ENCODE data around the gene TCP11L2.

Gene TCP11L2

GRCh38 chr12:106304797-106305196, 2.3 kb downstream of the TCP11L2 start:
- no peaks in the 10 kb centered on the region; the same call in 1 of the 2 replicates for H3K36me3 ChIP-seq (ENCODE audit: insufficient read depth, low read length)
- peaks cover 23% of the 10 kb centered on the region for H3K4me1 ChIP-seq (ENCODE audit: insufficient read depth, low read length)
- H4K20me1 ChIP-seq (ENCODE audit: insufficient read depth, low read length), result no peaks in the 10 kb centered on the region
- no peaks in the 10 kb centered on the region for H3K27me3 ChIP-seq (ENCODE audit: insufficient read depth, low read length, poor library complexity)
- ATAC-seq (ENCODE audit: insufficient read depth, low read depth) (no peak), DNase-seq (no peak)
- H3K9me3 ChIP-seq (ENCODE audit: insufficient read depth, low read length, severe bottlenecking), result no peaks in the 10 kb centered on the region
- no peak overlapping the region for H3K4me2 ChIP-seq (ENCODE audit: insufficient read depth, low read length)
- H2AFZ ChIP-seq (ENCODE audit: low read depth, low read length), result no peak overlapping the region
- no peak overlapping the region for H3K4me3 ChIP-seq (ENCODE audit: low read depth in 1 of 2, low read length in 2 of 2)
- H3K27ac ChIP-seq (ENCODE audit: low read length), result no peak overlapping the region
- no peaks in the 10 kb centered on the region for H3K79me2 ChIP-seq (ENCODE audit: insufficient read depth, low read length)
- TF ChIP-seq, protein P1, sequence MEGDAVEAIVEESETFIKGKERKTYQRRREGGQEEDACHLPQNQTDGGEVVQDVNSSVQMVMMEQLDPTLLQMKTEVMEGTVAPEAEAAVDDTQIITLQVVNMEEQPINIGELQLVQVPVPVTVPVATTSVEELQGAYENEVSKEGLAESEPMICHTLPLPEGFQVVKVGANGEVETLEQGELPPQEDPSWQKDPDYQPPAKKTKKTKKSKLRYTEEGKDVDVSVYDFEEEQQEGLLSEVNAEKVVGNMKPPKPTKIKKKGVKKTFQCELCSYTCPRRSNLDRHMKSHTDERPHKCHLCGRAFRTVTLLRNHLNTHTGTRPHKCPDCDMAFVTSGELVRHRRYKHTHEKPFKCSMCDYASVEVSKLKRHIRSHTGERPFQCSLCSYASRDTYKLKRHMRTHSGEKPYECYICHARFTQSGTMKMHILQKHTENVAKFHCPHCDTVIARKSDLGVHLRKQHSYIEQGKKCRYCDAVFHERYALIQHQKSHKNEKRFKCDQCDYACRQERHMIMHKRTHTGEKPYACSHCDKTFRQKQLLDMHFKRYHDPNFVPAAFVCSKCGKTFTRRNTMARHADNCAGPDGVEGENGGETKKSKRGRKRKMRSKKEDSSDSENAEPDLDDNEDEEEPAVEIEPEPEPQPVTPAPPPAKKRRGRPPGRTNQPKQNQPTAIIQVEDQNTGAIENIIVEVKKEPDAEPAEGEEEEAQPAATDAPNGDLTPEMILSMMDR (IDR thresholded peaks at IDR 0.05; ENCODE audit: borderline replicate concordance, extremely low read depth, low read length, poor library complexity, severe bottlenecking), result no peak
- no peak for TF ChIP-seq EZH2 (IDR thresholded peaks at IDR 0.05; ENCODE audit: borderline replicate concordance, low read depth, low read length, severe bottlenecking)
- no peak overlapping the region for H3K9ac ChIP-seq (ENCODE audit: low read depth, low read length)

- no peaks in the 10 kb centered on the region for H3K27me3 ChIP-seq (ENCODE audit: insufficient read depth, low read length, poor library complexity)
- H3K4me2 ChIP-seq (ENCODE audit: insufficient read depth, low read length), result no peak overlapping the region
- no peaks in the 10 kb centered on the region; the same call in 1 of the 2 replicates for H3K36me3 ChIP-seq (ENCODE audit: insufficient read depth, low read length)
- no peak overlapping the region for H3K4me3 ChIP-seq (ENCODE audit: low read depth in 1 of 2, low read length in 2 of 2)
- H3K4me1 ChIP-seq (ENCODE audit: insufficient read depth, low read length), result peaks cover 23% of the 10 kb centered on the region
- DNase-seq (no peak), ATAC-seq (ENCODE audit: insufficient read depth, low read depth) (no peak)
- no peak overlapping the region for H3K9ac ChIP-seq (ENCODE audit: low read depth, low read length)
- no peak overlapping the region for H3K27ac ChIP-seq (ENCODE audit: low read length)
- H3K79me2 ChIP-seq (ENCODE audit: insufficient read depth, low read length), result no peaks in the 10 kb centered on the region
- H3K9me3 ChIP-seq (ENCODE audit: insufficient read depth, low read length, severe bottlenecking), result no peaks in the 10 kb centered on the region
- no peak overlapping the region for H2AFZ ChIP-seq (ENCODE audit: low read depth, low read length)
- TF ChIP-seq, protein P1 (IDR thresholded peaks at IDR 0.05; ENCODE audit: borderline replicate concordance, extremely low read depth, low read length, poor library complexity, severe bottlenecking), result no peak
- no peak for TF ChIP-seq EZH2 (IDR thresholded peaks at IDR 0.05; ENCODE audit: borderline replicate concordance, low read depth, low read length, severe bottlenecking)
- no peaks in the 10 kb centered on the region for H4K20me1 ChIP-seq (ENCODE audit: insufficient read depth, low read length)
These were observed 2.8 kb downstream of the TCP11L2 start for GRCh38 chr12:106305376-106305775.

GRCh38 chr12:106307181-106307580, 4.6 kb downstream of the TCP11L2 start:
- Histone ChIP-seq H3K27me3 (ENCODE audit: insufficient read depth, low read length, poor library complexity) (no peaks in the 10 kb centered on the region), H3K4me3 (ENCODE audit: low read depth in 1 of 2, low read length in 2 of 2) (no peak overlapping the region), H3K4me1 (ENCODE audit: insufficient read depth, low read length) (peaks cover 14% of the 10 kb centered on the region), H3K36me3 (ENCODE audit: insufficient read depth, low read length) (no peaks in the 10 kb centered on the region; the same call in 1 of the 2 replicates), H2AFZ (ENCODE audit: low read depth, low read length) (no peak overlapping the region), H3K9ac (ENCODE audit: low read depth, low read length) (no peak overlapping the region), H4K20me1 (ENCODE audit: insufficient read depth, low read length) (no peaks in the 10 kb centered on the region), H3K79me2 (ENCODE audit: insufficient read depth, low read length) (no peaks in the 10 kb centered on the region), H3K4me2 (ENCODE audit: insufficient read depth, low read length) (no peak overlapping the region), H3K9me3 (ENCODE audit: insufficient read depth, low read length, severe bottlenecking) (no peaks in the 10 kb centered on the region), H3K27ac (ENCODE audit: low read length) (no peak overlapping the region)
- TF ChIP-seq, protein P1 (IDR thresholded peaks at IDR 0.05; ENCODE audit: borderline replicate concordance, extremely low read depth, low read length, poor library complexity, severe bottlenecking), result no peak
- TF ChIP-seq EZH2 (IDR thresholded peaks at IDR 0.05; ENCODE audit: borderline replicate concordance, low read depth, low read length, severe bottlenecking), result no peak
- no peak for DNase-seq
- no peak for ATAC-seq (ENCODE audit: insufficient read depth, low read depth)

- ATAC-seq (ENCODE audit: insufficient read depth, low read depth) (no peak), DNase-seq (no peak)
- no peaks in the 10 kb centered on the region for H3K79me2 ChIP-seq (ENCODE audit: insufficient read depth, low read length)
- H4K20me1 ChIP-seq (ENCODE audit: insufficient read depth, low read length), result no peaks in the 10 kb centered on the region
- H3K4me3 ChIP-seq (ENCODE audit: low read depth in 1 of 2, low read length in 2 of 2), result no peak overlapping the region
- H3K27me3 ChIP-seq (ENCODE audit: insufficient read depth, low read length, poor library complexity), result no peaks in the 10 kb centered on the region
- H3K4me1 ChIP-seq (ENCODE audit: insufficient read depth, low read length), result peaks cover 11% of the 10 kb centered on the region
- no peak overlapping the region for H3K4me2 ChIP-seq (ENCODE audit: insufficient read depth, low read length)
- no peaks in the 10 kb centered on the region for H3K36me3 ChIP-seq (ENCODE audit: insufficient read depth, low read length)
- H3K27ac ChIP-seq (ENCODE audit: low read length), result no peak overlapping the region
- TF ChIP-seq, protein P1 (IDR thresholded peaks at IDR 0.05; ENCODE audit: borderline replicate concordance, extremely low read depth, low read length, poor library complexity, severe bottlenecking), result no peak
- no peak for TF ChIP-seq EZH2 (IDR thresholded peaks at IDR 0.05; ENCODE audit: borderline replicate concordance, low read depth, low read length, severe bottlenecking)
- no peak overlapping the region for H2AFZ ChIP-seq (ENCODE audit: low read depth, low read length)
- no peaks in the 10 kb centered on the region for H3K9me3 ChIP-seq (ENCODE audit: insufficient read depth, low read length, severe bottlenecking)
- no peak overlapping the region for H3K9ac ChIP-seq (ENCODE audit: low read depth, low read length)
These were observed 5.6 kb downstream of the TCP11L2 start for GRCh38 chr12:106308121-106308520.
